ENCODE data around the gene MYO1F. TPM values are rescaled to one million over a fixed set of nuclear protein-coding genes. Genes with fewer than 3 reads are reported as not detected.

Gene MYO1F
- polyA plus RNA-seq, 3 donors = 121 to 707 (median 197) TPM

DNA sequence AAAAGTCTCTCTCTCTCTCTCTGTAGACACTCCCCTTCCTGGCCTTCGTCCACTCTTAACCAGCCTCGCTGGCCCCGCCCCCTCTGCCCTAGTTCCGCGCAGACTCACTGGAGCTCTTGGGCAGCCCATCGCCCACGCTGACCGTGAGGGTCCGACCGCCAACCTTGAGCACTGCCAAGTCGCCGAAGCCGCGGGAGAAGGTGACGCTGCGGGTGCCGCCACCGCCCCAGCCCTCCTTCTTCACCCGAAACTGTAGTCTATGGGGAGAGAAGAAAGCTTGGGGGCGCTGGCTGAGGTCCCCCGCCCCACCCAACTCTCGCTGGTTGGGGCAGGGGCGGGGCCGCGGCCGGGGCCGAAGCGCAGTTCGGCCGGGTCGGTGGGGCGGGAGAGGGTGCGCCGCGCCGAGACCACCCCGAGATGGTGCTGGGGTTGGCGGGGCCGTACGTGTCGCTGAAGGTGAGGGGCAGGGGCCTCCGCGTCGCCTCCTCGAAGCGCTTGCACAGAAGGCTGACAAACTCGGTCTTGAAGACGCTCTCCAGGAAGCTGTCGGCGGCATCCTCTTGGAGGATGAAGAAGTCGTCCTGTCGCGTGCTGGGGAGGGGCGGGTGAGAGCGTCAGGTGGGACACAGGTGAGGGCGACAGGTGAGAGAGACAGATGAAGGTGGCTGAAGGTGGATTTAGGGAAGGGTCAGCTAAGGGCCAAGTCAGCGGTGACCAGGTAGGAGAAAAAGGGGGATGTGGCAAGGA is 50.7 kb downstream of the MYO1F start:
- no peaks in the 10 kb centered on the region for H3K9me3 ChIP-seq (replicated peaks in 1 of 2; ENCODE audit: control insufficient read depth in 1 of 2, insufficient read depth in 1 of 2, low read length in 2 of 2)
- Mint-ChIP-seq H3K27ac (peak overlapping the region in 2 of 7 donors; percentile 44 to 85), H3K27me3 (ENCODE audit: low read depth in 3 of 3) (peaks cover 0 to 10% (median 0%) of the 10 kb centered on the region in 3 donors), H3K4me3 (no peak overlapping the region), H3K4me1 (peaks cover 14% of the 10 kb centered on the region), H3K9me3 (peaks cover 0 to 6% (median 2%) of the 10 kb centered on the region in 7 donors), H3K36me3 (peaks cover 48 to 50% of the 10 kb centered on the region in 2 donors)
- H3K4me1 ChIP-seq (ENCODE audit: control insufficient read depth in 1 of 2, insufficient read depth in 2 of 2, low read length in 2 of 2) = peaks cover 0 to 4% of the 10 kb centered on the region in 2 donors
- H3K27me3 ChIP-seq (ENCODE audit: control insufficient read depth in 2 of 2, insufficient read depth in 2 of 2, low read length in 2 of 2) = no peaks in the 10 kb centered on the region
- intact Hi-C loops (cut with micrococcal nuclease) = no loop called here
- H2AFZ ChIP-seq (ENCODE audit: insufficient read depth, low read depth, low read length, poor library complexity, severe bottlenecking) = no peak overlapping the region
- WGBS (ENCODE audit: insufficient coverage) = 90% methylated on average over 52 of the region's 57 CpGs
- H3K27ac ChIP-seq (ENCODE audit: low read depth in 1 of 2, low read length in 2 of 2) = peak overlapping the region in 1 of 2 donors; percentile 17
- H3K36me3 ChIP-seq (replicated peaks in 1 of 2; ENCODE audit: control insufficient read depth in 1 of 2, insufficient read depth in 2 of 2, low read length in 2 of 2) = peaks cover 94 to 100% of the 10 kb centered on the region in 2 donors
- H3K79me2 ChIP-seq (ENCODE audit: insufficient read depth, low read length) = peaks cover 49% of the 10 kb centered on the region
- no peak overlapping the region for H3K4me2 ChIP-seq (replicated peaks; ENCODE audit: extremely low read depth, low read length, poor library complexity, severe bottlenecking)
- H4K20me1 ChIP-seq (ENCODE audit: insufficient read depth, low read length) = peaks cover 100% of the 10 kb centered on the region
- DNase-seq = peak in 1 of 3 donors; percentile 23
- no peak overlapping the region for H3K9ac ChIP-seq (ENCODE audit: insufficient read depth, low read length, poor library complexity, severe bottlenecking)
- H3K4me3 ChIP-seq (replicated peaks in 1 of 3; ENCODE audit: low read depth in 2 of 3, low read length in 3 of 3) = no peak overlapping the region
- TF ChIP-seq, protein P1, sequence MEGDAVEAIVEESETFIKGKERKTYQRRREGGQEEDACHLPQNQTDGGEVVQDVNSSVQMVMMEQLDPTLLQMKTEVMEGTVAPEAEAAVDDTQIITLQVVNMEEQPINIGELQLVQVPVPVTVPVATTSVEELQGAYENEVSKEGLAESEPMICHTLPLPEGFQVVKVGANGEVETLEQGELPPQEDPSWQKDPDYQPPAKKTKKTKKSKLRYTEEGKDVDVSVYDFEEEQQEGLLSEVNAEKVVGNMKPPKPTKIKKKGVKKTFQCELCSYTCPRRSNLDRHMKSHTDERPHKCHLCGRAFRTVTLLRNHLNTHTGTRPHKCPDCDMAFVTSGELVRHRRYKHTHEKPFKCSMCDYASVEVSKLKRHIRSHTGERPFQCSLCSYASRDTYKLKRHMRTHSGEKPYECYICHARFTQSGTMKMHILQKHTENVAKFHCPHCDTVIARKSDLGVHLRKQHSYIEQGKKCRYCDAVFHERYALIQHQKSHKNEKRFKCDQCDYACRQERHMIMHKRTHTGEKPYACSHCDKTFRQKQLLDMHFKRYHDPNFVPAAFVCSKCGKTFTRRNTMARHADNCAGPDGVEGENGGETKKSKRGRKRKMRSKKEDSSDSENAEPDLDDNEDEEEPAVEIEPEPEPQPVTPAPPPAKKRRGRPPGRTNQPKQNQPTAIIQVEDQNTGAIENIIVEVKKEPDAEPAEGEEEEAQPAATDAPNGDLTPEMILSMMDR (IDR thresholded peaks at IDR 0.05) = no peak

GRCh38 chr19:8525401-8525684 is 51.9 kb downstream of the MYO1F start:
- intact Hi-C loops (cut with micrococcal nuclease) = no loop called here
- Histone ChIP-seq H3K4me1 (ENCODE audit: control insufficient read depth in 1 of 2, insufficient read depth in 2 of 2, low read length in 2 of 2) (peaks cover 0 to 14% of the 10 kb centered on the region in 2 donors), H3K27me3 (ENCODE audit: control insufficient read depth in 2 of 2, insufficient read depth in 2 of 2, low read length in 2 of 2) (no peaks in the 10 kb centered on the region), H4K20me1 (ENCODE audit: insufficient read depth, low read length) (peaks cover 100% of the 10 kb centered on the region), H3K27ac (ENCODE audit: low read depth in 1 of 2, low read length in 2 of 2) (peak overlapping the region in 1 of 2 donors; percentile 1), H3K36me3 (replicated peaks in 1 of 2; ENCODE audit: control insufficient read depth in 1 of 2, insufficient read depth in 2 of 2, low read length in 2 of 2) (peaks cover 92 to 100% of the 10 kb centered on the region in 2 donors), H3K4me2 (replicated peaks; ENCODE audit: extremely low read depth, low read length, poor library complexity, severe bottlenecking) (no peak overlapping the region), H3K4me3 (replicated peaks in 1 of 3; ENCODE audit: low read depth in 2 of 3, low read length in 3 of 3) (no peak overlapping the region), H3K9ac (ENCODE audit: insufficient read depth, low read length, poor library complexity, severe bottlenecking) (no peak overlapping the region), H2AFZ (ENCODE audit: insufficient read depth, low read depth, low read length, poor library complexity, severe bottlenecking) (no peak overlapping the region), H3K9me3 (replicated peaks in 1 of 2; ENCODE audit: control insufficient read depth in 1 of 2, insufficient read depth in 1 of 2, low read length in 2 of 2) (no peaks in the 10 kb centered on the region), H3K79me2 (ENCODE audit: insufficient read depth, low read length) (peaks cover 46% of the 10 kb centered on the region)
- Mint-ChIP-seq H3K4me3 (no peak overlapping the region), H3K27ac (no peak overlapping the region), H3K36me3 (peaks cover 38 to 50% of the 10 kb centered on the region in 2 donors), H3K9me3 (peaks cover 0 to 6% (median 2%) of the 10 kb centered on the region in 7 donors), H3K4me1 (peaks cover 18% of the 10 kb centered on the region), H3K27me3 (ENCODE audit: low read depth in 3 of 3) (peaks cover 0 to 10% (median 0%) of the 10 kb centered on the region in 3 donors)
- no peak for DNase-seq
- 94% methylated on average over 5 of the region's 15 CpGs for whole genome bisulfite sequencing (ENCODE audit: insufficient coverage)
- TF ChIP-seq, protein P1 (IDR thresholded peaks at IDR 0.05) = no peak

Data from CD14-positive monocyte (primary cell).